ENCODE measurements around the gene ARHGAP32.
"Not testable (repeated sequence)": the region's sequence is repeated elsewhere in the genome, so short reads cannot be mapped to it uniquely, and the experiment has no call there.

ARHGAP32 gene

GRCh38 chr11:128921793-128922192 is 270.3 kb downstream of the ARHGAP32 start:
- peaks cover 15% of the 10 kb centered on the region for H3K4me1 ChIP-seq (ENCODE audit: control insufficient read depth, insufficient read depth, low read length)
- H3K36me3 ChIP-seq (ENCODE audit: control insufficient read depth, insufficient read depth, low read length): no peaks in the 10 kb centered on the region
- H3K4me3 ChIP-seq (ENCODE audit: insufficient read depth, low read depth, low read length): no peak overlapping the region
- WGBS, 2 experiments: 94 to 95% methylated on average over 4 of the region's 4 CpGs
- H3K9me3 ChIP-seq (ENCODE audit: control insufficient read depth, low read length): no peaks in the 10 kb centered on the region
- no peak overlapping the region for H3K27ac ChIP-seq (ENCODE audit: insufficient read depth, low read depth, low read length, poor library complexity, severe bottlenecking)
- H3K27me3 ChIP-seq (ENCODE audit: control insufficient read depth, insufficient read depth, low read length, poor library complexity, severe bottlenecking): peaks cover 2% of the 10 kb centered on the region

GRCh38 chr11:128920666-128921065 is 271.5 kb downstream of the ARHGAP32 start:
- no peak overlapping the region for H3K27ac ChIP-seq (ENCODE audit: insufficient read depth, low read depth, low read length, poor library complexity, severe bottlenecking)
- H3K4me3 ChIP-seq (ENCODE audit: insufficient read depth, low read depth, low read length): no peak overlapping the region
- no peaks in the 10 kb centered on the region for H3K36me3 ChIP-seq (ENCODE audit: control insufficient read depth, insufficient read depth, low read length)
- no peaks in the 10 kb centered on the region for H3K9me3 ChIP-seq (ENCODE audit: control insufficient read depth, low read length)
- H3K27me3 ChIP-seq (ENCODE audit: control insufficient read depth, insufficient read depth, low read length, poor library complexity, severe bottlenecking): no peaks in the 10 kb centered on the region
- H3K4me1 ChIP-seq (ENCODE audit: control insufficient read depth, insufficient read depth, low read length): peaks cover 8% of the 10 kb centered on the region
- WGBS, 2 experiments: 92 to 93% methylated on average over 15 of the region's 15 CpGs

- not testable (repeated sequence) for H3K27ac ChIP-seq (ENCODE audit: insufficient read depth, low read depth, low read length, poor library complexity, severe bottlenecking); H3K4me1 ChIP-seq (ENCODE audit: control insufficient read depth, insufficient read depth, low read length); H3K27me3 ChIP-seq (ENCODE audit: control insufficient read depth, insufficient read depth, low read length, poor library complexity, severe bottlenecking); H3K36me3 ChIP-seq (ENCODE audit: control insufficient read depth, insufficient read depth, low read length); H3K4me3 ChIP-seq (ENCODE audit: insufficient read depth, low read depth, low read length); H3K9me3 ChIP-seq (ENCODE audit: control insufficient read depth, low read length)
- WGBS, 2 experiments: 72 to 73% methylated on average over 7 of the region's 7 CpGs
Measured at GRCh38 chr11:128919635-128920034, 272.5 kb downstream of the ARHGAP32 start.

GRCh38 chr11:128919216-128919615 is 272.9 kb downstream of the ARHGAP32 start:
- Histone ChIP-seq H3K4me3 (ENCODE audit: insufficient read depth, low read depth, low read length) (no peak overlapping the region), H3K27me3 (ENCODE audit: control insufficient read depth, insufficient read depth, low read length, poor library complexity, severe bottlenecking) (no peaks in the 10 kb centered on the region), H3K27ac (ENCODE audit: insufficient read depth, low read depth, low read length, poor library complexity, severe bottlenecking) (no peak overlapping the region), H3K9me3 (ENCODE audit: control insufficient read depth, low read length) (no peaks in the 10 kb centered on the region), H3K36me3 (ENCODE audit: control insufficient read depth, insufficient read depth, low read length) (no peaks in the 10 kb centered on the region), H3K4me1 (ENCODE audit: control insufficient read depth, insufficient read depth, low read length) (peaks cover 5% of the 10 kb centered on the region)
- 80 to 85% methylated on average over 5 of the region's 5 CpGs for WGBS, 2 experiments

GRCh38 chr11:128917144-128917724 is 274.9 kb downstream of the ARHGAP32 start:
- Histone ChIP-seq H3K27ac (ENCODE audit: insufficient read depth, low read depth, low read length, poor library complexity, severe bottlenecking) (no peak overlapping the region), H3K4me3 (ENCODE audit: insufficient read depth, low read depth, low read length) (no peak overlapping the region), H3K4me1 (ENCODE audit: control insufficient read depth, insufficient read depth, low read length) (peaks cover 5% of the 10 kb centered on the region), H3K9me3 (ENCODE audit: control insufficient read depth, low read length) (no peaks in the 10 kb centered on the region), H3K27me3 (ENCODE audit: control insufficient read depth, insufficient read depth, low read length, poor library complexity, severe bottlenecking) (no peaks in the 10 kb centered on the region), H3K36me3 (ENCODE audit: control insufficient read depth, insufficient read depth, low read length) (no peaks in the 10 kb centered on the region)
- WGBS, 2 experiments: 54 to 58% methylated on average over 5 of the region's 5 CpGs

- peaks cover 5% of the 10 kb centered on the region for H3K4me1 ChIP-seq (ENCODE audit: control insufficient read depth, insufficient read depth, low read length)
- no peaks in the 10 kb centered on the region for H3K27me3 ChIP-seq (ENCODE audit: control insufficient read depth, insufficient read depth, low read length, poor library complexity, severe bottlenecking)
- no peaks in the 10 kb centered on the region for H3K9me3 ChIP-seq (ENCODE audit: control insufficient read depth, low read length)
- H3K4me3 ChIP-seq (ENCODE audit: insufficient read depth, low read depth, low read length): no peak overlapping the region
- no peak overlapping the region for H3K27ac ChIP-seq (ENCODE audit: insufficient read depth, low read depth, low read length, poor library complexity, severe bottlenecking)
- 93 to 95% methylated on average over 2 of the region's 2 CpGs for WGBS, 2 experiments
- H3K36me3 ChIP-seq (ENCODE audit: control insufficient read depth, insufficient read depth, low read length): no peaks in the 10 kb centered on the region
Measured at GRCh38 chr11:128916681-128917080, 275.4 kb downstream of the ARHGAP32 start.

GRCh38 chr11:128916037-128916572 is 276.0 kb downstream of the ARHGAP32 start:
- H3K9me3 ChIP-seq (ENCODE audit: control insufficient read depth, low read length): no peaks in the 10 kb centered on the region
- no peak overlapping the region for H3K27ac ChIP-seq (ENCODE audit: insufficient read depth, low read depth, low read length, poor library complexity, severe bottlenecking)
- no peaks in the 10 kb centered on the region for H3K36me3 ChIP-seq (ENCODE audit: control insufficient read depth, insufficient read depth, low read length)
- H3K4me1 ChIP-seq (ENCODE audit: control insufficient read depth, insufficient read depth, low read length): peaks cover 5% of the 10 kb centered on the region
- H3K27me3 ChIP-seq (ENCODE audit: control insufficient read depth, insufficient read depth, low read length, poor library complexity, severe bottlenecking): no peaks in the 10 kb centered on the region
- 58 to 63% methylated on average over 3 of the region's 3 CpGs for WGBS, 2 experiments
- H3K4me3 ChIP-seq (ENCODE audit: insufficient read depth, low read depth, low read length): no peak overlapping the region

GRCh38 chr11:128915149-128915521 is 277.0 kb downstream of the ARHGAP32 start:
- no peak overlapping the region for H3K4me3 ChIP-seq (ENCODE audit: insufficient read depth, low read depth, low read length)
- H3K9me3 ChIP-seq (ENCODE audit: control insufficient read depth, low read length): no peaks in the 10 kb centered on the region
- no peaks in the 10 kb centered on the region for H3K27me3 ChIP-seq (ENCODE audit: control insufficient read depth, insufficient read depth, low read length, poor library complexity, severe bottlenecking)
- no peaks in the 10 kb centered on the region for H3K36me3 ChIP-seq (ENCODE audit: control insufficient read depth, insufficient read depth, low read length)
- 85 to 92% methylated on average over 6 of the region's 6 CpGs for WGBS, 2 experiments
- H3K4me1 ChIP-seq (ENCODE audit: control insufficient read depth, insufficient read depth, low read length): peaks cover 5% of the 10 kb centered on the region
- H3K27ac ChIP-seq (ENCODE audit: insufficient read depth, low read depth, low read length, poor library complexity, severe bottlenecking): no peak overlapping the region

Data from ectodermal cell (in vitro differentiated cells).